Measurements from ENCODE around the gene PLAAT1.

Gene PLAAT1

DNA sequence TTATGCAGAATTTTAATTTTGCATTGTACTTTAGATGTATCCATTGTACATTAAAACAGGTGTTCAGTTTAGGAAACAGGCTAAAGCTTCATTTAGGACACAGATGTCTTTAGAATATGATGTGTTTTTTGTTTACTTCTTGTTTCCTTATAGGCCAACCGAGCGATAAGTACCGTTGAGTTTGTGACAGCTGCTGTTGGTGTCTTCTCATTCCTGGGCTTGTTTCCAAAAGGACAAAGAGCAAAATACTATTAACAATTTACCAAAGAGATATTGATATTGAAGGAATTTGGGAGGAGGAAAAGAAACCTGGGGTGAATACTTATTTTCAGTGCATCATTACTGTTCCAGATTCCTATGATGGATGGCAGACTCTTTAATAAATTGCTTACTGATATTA lies 29.4 kb downstream of the PLAAT1 start:
- in situ Hi-C loops (cut with HindIII; ENCODE audit: low sequenced_read_pairs), result no loop called here
- TF ChIP-seq, protein P1, sequence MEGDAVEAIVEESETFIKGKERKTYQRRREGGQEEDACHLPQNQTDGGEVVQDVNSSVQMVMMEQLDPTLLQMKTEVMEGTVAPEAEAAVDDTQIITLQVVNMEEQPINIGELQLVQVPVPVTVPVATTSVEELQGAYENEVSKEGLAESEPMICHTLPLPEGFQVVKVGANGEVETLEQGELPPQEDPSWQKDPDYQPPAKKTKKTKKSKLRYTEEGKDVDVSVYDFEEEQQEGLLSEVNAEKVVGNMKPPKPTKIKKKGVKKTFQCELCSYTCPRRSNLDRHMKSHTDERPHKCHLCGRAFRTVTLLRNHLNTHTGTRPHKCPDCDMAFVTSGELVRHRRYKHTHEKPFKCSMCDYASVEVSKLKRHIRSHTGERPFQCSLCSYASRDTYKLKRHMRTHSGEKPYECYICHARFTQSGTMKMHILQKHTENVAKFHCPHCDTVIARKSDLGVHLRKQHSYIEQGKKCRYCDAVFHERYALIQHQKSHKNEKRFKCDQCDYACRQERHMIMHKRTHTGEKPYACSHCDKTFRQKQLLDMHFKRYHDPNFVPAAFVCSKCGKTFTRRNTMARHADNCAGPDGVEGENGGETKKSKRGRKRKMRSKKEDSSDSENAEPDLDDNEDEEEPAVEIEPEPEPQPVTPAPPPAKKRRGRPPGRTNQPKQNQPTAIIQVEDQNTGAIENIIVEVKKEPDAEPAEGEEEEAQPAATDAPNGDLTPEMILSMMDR (IDR thresholded peaks at IDR 0.05; ENCODE audit: low read depth, low read length), result no peak
- no peak overlapping the region for H3K4me3 ChIP-seq (ENCODE audit: low read depth, low read length)
- DNase-seq (ENCODE audit: low read depth, low spot score), result no peak

DNA sequence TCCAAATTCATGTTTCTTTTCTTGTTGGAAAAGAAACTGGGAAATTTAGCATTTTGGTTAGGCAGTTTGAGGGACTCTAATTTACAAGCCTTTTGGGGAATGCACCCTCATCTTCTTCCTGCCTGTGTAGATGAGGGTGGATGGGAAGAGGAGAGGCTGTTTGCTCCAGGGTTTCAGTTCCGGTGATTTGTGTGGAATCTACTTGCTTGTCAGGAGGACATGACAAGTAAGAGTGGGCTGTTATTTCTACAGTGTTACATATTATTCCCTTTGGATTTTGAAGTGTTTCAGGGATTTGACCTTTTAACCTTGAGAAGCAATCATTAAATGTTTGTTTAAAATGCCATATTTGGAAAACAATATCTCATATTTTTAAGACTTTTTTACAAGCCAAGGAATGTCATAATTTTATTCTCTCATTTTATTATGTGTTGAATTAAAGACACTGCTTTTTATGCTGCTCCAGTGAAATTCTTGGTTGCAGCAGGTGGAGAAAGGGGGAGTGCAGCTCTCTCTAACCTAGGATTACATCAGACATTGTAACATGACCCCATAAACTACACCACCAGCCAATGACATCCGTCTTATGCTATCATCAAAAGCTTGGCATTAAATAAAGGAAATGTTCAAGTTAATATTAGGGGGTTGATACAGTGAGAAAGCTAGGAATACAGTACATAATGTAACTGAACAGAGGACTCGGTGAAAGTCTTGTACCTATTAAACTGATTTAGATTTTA lies 30.2 kb downstream of the PLAAT1 start:
- no peak overlapping the region for H3K4me3 ChIP-seq (ENCODE audit: low read depth, low read length)
- no peak for DNase-seq (ENCODE audit: low read depth, low spot score)
- TF ChIP-seq, protein P1 (IDR thresholded peaks at IDR 0.05; ENCODE audit: low read depth, low read length), result no peak
- in situ Hi-C loops (cut with HindIII; ENCODE audit: low sequenced_read_pairs), result no loop called here

DNA sequence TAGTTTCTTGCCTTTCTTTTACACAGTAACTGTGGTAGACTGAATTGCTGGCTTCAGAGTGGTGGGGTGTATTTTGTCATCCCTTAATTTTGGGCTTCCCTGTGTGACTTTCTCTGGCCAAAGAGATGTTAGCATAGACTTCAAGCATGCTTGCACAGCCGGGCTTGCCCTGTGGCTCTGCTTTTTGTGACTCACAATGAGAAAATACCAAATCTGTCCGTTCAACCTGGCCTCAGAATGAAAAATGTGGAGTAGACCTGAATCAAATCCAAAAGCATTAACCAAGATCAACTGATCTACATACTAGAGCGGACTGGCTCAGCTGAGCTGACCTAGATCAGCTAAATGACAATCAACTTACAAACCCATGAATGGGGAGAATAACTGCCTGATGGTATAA lies 51.4 kb downstream of the PLAAT1 start:
- no peak overlapping the region for H3K4me3 ChIP-seq (ENCODE audit: low read depth, low read length)
- peak; percentile 66 for DNase-seq (ENCODE audit: low read depth, low spot score)
- in situ Hi-C loops (cut with HindIII; ENCODE audit: low sequenced_read_pairs), result no loop called here
- TF ChIP-seq, protein P1 (IDR thresholded peaks at IDR 0.05; ENCODE audit: low read depth, low read length), result no peak

DNA sequence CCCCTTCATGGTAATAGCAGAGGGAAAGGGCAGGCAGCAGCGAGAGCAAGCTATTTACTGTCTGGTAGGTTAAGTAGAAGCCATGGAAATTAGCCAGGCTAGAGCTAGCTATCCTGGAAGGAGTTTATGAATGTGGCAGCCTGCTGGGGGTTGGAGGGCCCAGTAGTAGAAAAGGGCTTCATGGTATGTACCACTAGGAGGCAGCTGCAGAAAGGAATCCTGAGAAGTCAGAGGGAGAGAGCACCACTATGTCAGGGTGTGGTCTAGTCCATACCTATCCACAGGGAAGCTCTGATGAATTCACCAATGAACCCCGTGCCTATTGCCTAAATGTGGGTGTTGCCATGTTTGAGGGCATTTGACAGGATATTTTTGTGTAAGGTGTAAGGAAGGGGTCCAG lies 55.0 kb downstream of the PLAAT1 start:
- in situ Hi-C loops (cut with HindIII; ENCODE audit: low sequenced_read_pairs), result no loop called here
- no peak overlapping the region for H3K4me3 ChIP-seq (ENCODE audit: low read depth, low read length)
- DNase-seq (ENCODE audit: low read depth, low spot score), result no peak
- TF ChIP-seq, protein P1 (IDR thresholded peaks at IDR 0.05; ENCODE audit: low read depth, low read length), result no peak

DNA sequence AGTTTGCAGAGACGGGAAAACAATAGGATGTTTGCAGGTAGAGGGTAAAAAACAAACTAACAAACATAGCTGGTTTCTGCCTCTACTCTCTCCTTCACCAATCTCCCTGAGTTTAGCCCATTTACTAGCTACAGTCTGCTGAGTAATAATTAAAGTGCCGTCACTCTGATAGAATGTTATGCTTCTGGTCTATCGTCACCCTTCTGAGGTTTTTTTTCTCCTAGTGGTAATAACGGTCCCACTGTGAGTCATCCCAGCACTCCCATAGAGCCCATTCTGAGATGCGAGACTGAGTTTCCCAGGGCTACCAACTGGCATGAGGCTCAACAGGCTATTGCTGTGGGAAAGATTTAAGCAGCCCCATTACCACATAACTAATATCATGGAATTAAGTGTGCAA lies 56.4 kb downstream of the PLAAT1 start:
- in situ Hi-C loops (cut with HindIII; ENCODE audit: low sequenced_read_pairs), result no loop called here
- DNase-seq (ENCODE audit: low read depth, low spot score), result peak; percentile 86
- TF ChIP-seq, protein P1 (IDR thresholded peaks at IDR 0.05; ENCODE audit: low read depth, low read length), result no peak
- no peak overlapping the region for H3K4me3 ChIP-seq (ENCODE audit: low read depth, low read length)

DNA sequence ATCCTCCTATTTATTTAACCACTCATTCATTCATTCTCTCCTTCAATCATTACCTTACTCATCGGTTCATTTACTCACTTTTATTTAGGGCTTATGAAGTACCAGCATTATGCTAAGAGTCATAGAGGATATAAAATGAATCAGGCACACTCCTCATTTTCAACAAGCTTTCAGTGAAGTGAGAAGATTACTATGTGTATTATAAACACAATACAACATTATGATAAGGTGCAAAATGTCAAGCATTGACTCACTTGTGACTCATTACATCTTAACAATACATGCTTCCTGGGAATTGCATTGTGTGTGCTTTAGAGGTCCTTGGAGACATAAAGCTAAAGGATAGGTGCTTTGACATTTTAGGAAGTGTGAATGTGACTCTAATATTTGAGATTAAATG lies 60.4 kb downstream of the PLAAT1 start:
- TF ChIP-seq, protein P1 (IDR thresholded peaks at IDR 0.05; ENCODE audit: low read depth, low read length), result no peak
- DNase-seq (ENCODE audit: low read depth, low spot score), result peak; percentile 45
- no peak overlapping the region for H3K4me3 ChIP-seq (ENCODE audit: low read depth, low read length)
- in situ Hi-C loops (cut with HindIII; ENCODE audit: low sequenced_read_pairs), result no loop called here

All from astrocyte of the spinal cord (primary cell).